ENCODE results near the gene FADS6. TPM values are rescaled to one million over a fixed set of nuclear protein-coding genes. Genes with fewer than 3 reads are reported as not detected.

Gene FADS6
- total RNA-seq, 4 donors from 2014 or later, result not detected

GRCh38 chr17:74857191-74857590, 36.2 kb downstream of the FADS6 start:
- intact Hi-C loops (cut with DNase I; ENCODE audit: low total_unique reads), result no loop called here
- no peak for TF ChIP-seq POLR2A (IDR thresholded peaks at IDR 0.05)
- no peak overlapping the region for H3K27ac ChIP-seq
- H3K36me3 ChIP-seq, result no peaks in the 10 kb centered on the region
- in situ Hi-C loops (cut with MboI; ENCODE audit: low sequenced_read_pairs in 4 of 4), result loop anchor here in 1 of 4 donors (25.0 kb wide), 1 partner anchor 470 kb away; no protein-coding TSS in a partner anchor
- no peak overlapping the region for H3K4me3 ChIP-seq
- ATAC-seq, result no peak
- no peaks in the 10 kb centered on the region for H3K9me3 ChIP-seq
- H3K4me1 ChIP-seq, result peaks cover 0 to 19% of the 10 kb centered on the region in 2 donors
- H3K27me3 ChIP-seq, result peaks cover 67 to 76% (median 67%) of the 10 kb centered on the region in 3 donors
- no peak for DNase-seq

GRCh38 chr17:74856112-74856511, 37.3 kb downstream of the FADS6 start:
- Histone ChIP-seq H3K27ac (no peak overlapping the region), H3K4me1 (peaks cover 0 to 13% of the 10 kb centered on the region in 2 donors), H3K9me3 (no peaks in the 10 kb centered on the region), H3K36me3 (no peaks in the 10 kb centered on the region), H3K4me3 (no peak overlapping the region), H3K27me3 (peaks cover 68 to 77% (median 76%) of the 10 kb centered on the region in 3 donors)
- no peak for DNase-seq
- intact Hi-C loops (cut with DNase I; ENCODE audit: low total_unique reads), result no loop called here
- in situ Hi-C loops (cut with MboI; ENCODE audit: low sequenced_read_pairs in 4 of 4), result loop anchor here in 1 of 4 donors (25.0 kb wide), 1 partner anchor 469 kb away; no protein-coding TSS in a partner anchor
- no peak for ATAC-seq
- TF ChIP-seq POLR2A (IDR thresholded peaks at IDR 0.05) (no peak), CTCF (IDR thresholded peaks at IDR 0.05 in 4 of 5, conservative IDR thresholded peaks at IDR 0.05 in 1 of 5) (no peak)

- peaks cover 0 to 5% of the 10 kb centered on the region in 2 donors for H3K4me1 ChIP-seq
- H3K36me3 ChIP-seq, result no peaks in the 10 kb centered on the region
- in situ Hi-C loops (cut with MboI; ENCODE audit: low sequenced_read_pairs in 4 of 4) (loop anchor here in 1 of 4 donors (25.0 kb wide), 1 partner anchor 468 kb away; no protein-coding TSS in a partner anchor), intact Hi-C loops (cut with DNase I; ENCODE audit: low total_unique reads) (no loop called here)
- H3K27me3 ChIP-seq, result peaks cover 68 to 77% (median 74%) of the 10 kb centered on the region in 3 donors
- no peaks in the 10 kb centered on the region for H3K9me3 ChIP-seq
- H3K27ac ChIP-seq, result no peak overlapping the region
- ATAC-seq (no peak), DNase-seq (no peak)
- no peak for TF ChIP-seq CTCF (IDR thresholded peaks at IDR 0.05 in 4 of 5, conservative IDR thresholded peaks at IDR 0.05 in 1 of 5)
- TF ChIP-seq POLR2A (IDR thresholded peaks at IDR 0.05), result no peak
- H3K4me3 ChIP-seq, result no peak overlapping the region
These were observed 38.1 kb downstream of the FADS6 start for GRCh38 chr17:74855323-74855722.

DNA sequence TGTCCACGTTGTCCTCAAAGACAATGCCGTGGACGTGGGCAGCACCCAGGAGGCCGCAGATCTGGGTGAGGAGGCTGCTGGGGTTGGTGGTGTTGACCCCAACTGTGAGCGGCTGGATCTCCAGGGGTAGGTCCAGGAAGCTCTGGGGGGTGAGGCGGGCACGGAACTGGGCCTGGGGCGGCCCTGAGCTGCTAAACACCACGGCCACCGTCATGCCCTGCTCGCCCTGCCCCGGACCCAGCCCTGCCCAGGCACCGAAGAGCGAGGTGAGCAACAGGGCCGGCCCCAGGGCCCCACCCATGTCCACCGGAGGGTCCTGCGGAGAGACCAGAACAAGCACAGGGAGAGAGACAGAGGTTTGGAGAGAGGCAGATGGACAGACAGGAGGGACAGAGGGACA, 38.6 kb downstream of the FADS6 start:
- ATAC-seq, result no peak
- TF ChIP-seq POLR2A (IDR thresholded peaks at IDR 0.05) (no peak), CTCF (IDR thresholded peaks at IDR 0.05 in 4 of 5, conservative IDR thresholded peaks at IDR 0.05 in 1 of 5) (no peak)
- Histone ChIP-seq H3K4me1 (no peaks in the 10 kb centered on the region), H3K27me3 (peaks cover 64 to 77% (median 69%) of the 10 kb centered on the region in 3 donors), H3K4me3 (no peak overlapping the region), H3K27ac (no peak overlapping the region), H3K9me3 (no peaks in the 10 kb centered on the region), H3K36me3 (no peaks in the 10 kb centered on the region)
- no peak for DNase-seq
- intact Hi-C loops (cut with DNase I; ENCODE audit: low total_unique reads), result no loop called here
- in situ Hi-C loops (cut with MboI; ENCODE audit: low sequenced_read_pairs in 4 of 4), result loop anchor here in 1 of 4 donors (25.0 kb wide), 1 partner anchor 467 kb away; no protein-coding TSS in a partner anchor

- in situ Hi-C loops (cut with MboI; ENCODE audit: low sequenced_read_pairs in 4 of 4), result loop anchor here in 1 of 4 donors (25.0 kb wide), 1 partner anchor 466 kb away; no protein-coding TSS in a partner anchor
- TF ChIP-seq CTCF (IDR thresholded peaks at IDR 0.05 in 4 of 5, conservative IDR thresholded peaks at IDR 0.05 in 1 of 5), result no peak
- TF ChIP-seq POLR2A (IDR thresholded peaks at IDR 0.05), result no peak
- Histone ChIP-seq H3K4me1 (no peaks in the 10 kb centered on the region), H3K36me3 (no peaks in the 10 kb centered on the region), H3K27ac (no peak overlapping the region), H3K9me3 (no peaks in the 10 kb centered on the region), H3K4me3 (no peak overlapping the region), H3K27me3 (peaks cover 54 to 68% (median 58%) of the 10 kb centered on the region in 3 donors)
- DNase-seq (no peak), ATAC-seq (no peak)
- intact Hi-C loops (cut with DNase I; ENCODE audit: low total_unique reads), result no loop called here
These were observed 39.8 kb downstream of the FADS6 start for GRCh38 chr17:74853669-74854068.

All from gastrocnemius medialis (tissue), 4 donors.